Uterus (tissue), 2 donors: ENCODE results near the gene RAB32.

Experiments
- CTCF ChIP-seq, 4 experiments: fragments of 200-600 bp in 2 of 4; fragments of 450-650 bp in 2 of 4; sonication (generic) in 2 of 4; IDR thresholded peaks; one replicate each; pipeline ENCODE4 v1.5.1; 2016 to 2019; ENCODE audit warnings: antibody characterized with exemption in 4 of 4, mild to moderate bottlenecking in 2 of 4, moderate library complexity in 1 of 4
- POLR2A ChIP-seq, 2 donors: fragments of 450-650 bp; IDR thresholded peaks; one replicate each; pipeline ENCODE4 v1.6.1; 2016; ENCODE audit warnings: antibody characterized with exemption in 2 of 2, mild to moderate bottlenecking in 1 of 2, moderate library complexity in 1 of 2

- TF ChIP-seq CTCF (IDR thresholded peaks at IDR 0.05) (no peak), POLR2A (IDR thresholded peaks at IDR 0.05) (no peak)
Measured at GRCh38 chr6:146578054-146578453, 34.4 kb downstream of the RAB32 start.
